Measurements from ENCODE around the gene SLC35B2. TPM values are rescaled to one million over a fixed set of nuclear protein-coding genes. Genes with fewer than 3 reads are reported as not detected.

The SLC35B2 gene
- polyA plus RNA-seq, 1 of the 3 experiments (the other 2 are of a cell fraction) = 125 TPM

GRCh38 chr6:44245912-44246662 is 11.2 kb downstream of the SLC35B2 start (continued):
- TF ChIP-seq RXRA (IDR thresholded peaks at IDR 0.05; ENCODE audit: borderline replicate concordance, low read depth) = no peak
- no peak for TF ChIP-seq USF1 (IDR thresholded peaks at IDR 0.05; ENCODE audit: borderline replicate concordance, low read depth)
- TF ChIP-seq FOXM1 (IDR thresholded peaks at IDR 0.05; ENCODE audit: low read depth) = no peak
- TF ChIP-seq FOSL2 (IDR thresholded peaks at IDR 0.05; ENCODE audit: borderline replicate concordance, low read depth) = no peak
- no peak for TF ChIP-seq RFX5 (IDR thresholded peaks at IDR 0.05; ENCODE audit: low read length)
- no peak for TF ChIP-seq USF2 (IDR thresholded peaks at IDR 0.05; ENCODE audit: borderline replicate concordance, low read depth, low read length)
- no peak for TF ChIP-seq RAD21 (IDR thresholded peaks at IDR 0.05; ENCODE audit: low read length)
- no peak for TF ChIP-seq TEAD4 (IDR thresholded peaks at IDR 0.05; ENCODE audit: borderline replicate concordance, insufficient read depth)
- no peak for TF ChIP-seq ELF1 (IDR thresholded peaks at IDR 0.05)
- 0 out of 2 replicates have a peak, but pooled peaks have one; percentile 67 for TF ChIP-seq SIN3A (IDR thresholded peaks at IDR 0.05; ENCODE audit: borderline replicate concordance, low read depth, low read length)
- TF ChIP-seq POLR2AphosphoS5 (IDR thresholded peaks at IDR 0.05; ENCODE audit: low read depth, low read length) = no peak; the same call in 1 of the 2 replicates

- WGBS (ENCODE audit: low lambda C conversion rate) = 79% methylated on average over 12 of the region's 12 CpGs
- Histone ChIP-seq H3K9ac (peak overlapping the region; percentile 100; the same call in 1 of the 2 replicates), H3K79me2 (ENCODE audit: insufficient read depth) (peaks cover 37% of the 10 kb centered on the region), H3K9me3 (no peaks in the 10 kb centered on the region), H3K4me3 (ENCODE audit: low read depth in 2 of 2, low read length in 1 of 2) (peak overlapping the region; percentile 65 to 99), H3K4me2 (peak overlapping the region; percentile 98), H3K27ac (ENCODE audit: low read depth in 2 of 2, low read length in 1 of 2) (peak overlapping the region; percentile 43 to 86; a peak in 3 of 4 replicates), H3K27me3 (ENCODE audit: insufficient read depth) (no peaks in the 10 kb centered on the region), H3F3A (replicated peaks; ENCODE audit: insufficient read depth) (peaks cover 21% of the 10 kb centered on the region), H3K4me1 (ENCODE audit: control insufficient read depth in 1 of 2, insufficient read depth in 2 of 2, low read depth in 1 of 2, low read length in 1 of 2) (peaks cover 13 to 22% of the 10 kb centered on the region in 2 experiments; a peak in 3 of 4 replicates), H2AFZ (ENCODE audit: low read depth) (peak overlapping the region; percentile 90), H3K36me3 (replicated peaks in 1 of 2; ENCODE audit: control insufficient read depth in 1 of 2, insufficient read depth in 2 of 2, low read length in 1 of 2) (peaks cover 21 to 26% of the 10 kb centered on the region in 2 experiments), H3K9me2 (no peaks in the 10 kb centered on the region), H4K20me1 (ENCODE audit: insufficient read depth) (peaks cover 35% of the 10 kb centered on the region)
- ChIA-PET CTCF (interaction anchor here (0.8 to 8.4 kb wide), 10 partner anchors 10 to 149 kb away, joined by 4 to 115 read pairs (median 20); partner anchors contain the start of genes AARS2, SLC29A1 and SLC35B2), POLR2A (interaction anchor here (0.9 to 4.1 kb wide), 12 partner anchors 8 to 477 kb away, joined by 3 to 98 read pairs (median 14); partner anchors contain the start of genes AARS2, SLC29A1, SLC35B2 and SPATS1)
- no peak for DNase-seq
- TF ChIP-seq GATA2 (CRISPR knock-in tag; IDR thresholded peaks at IDR 0.05) = no peak
These were observed 11.9 kb downstream of the SLC35B2 start for GRCh38 chr6:44245391-44245911.
